Measurements from ENCODE around the gene PTGR3. TPM values are rescaled to one million over a fixed set of nuclear protein-coding genes. Genes with fewer than 3 reads are reported as not detected.

Gene PTGR3
- total and polyA plus RNA-seq, 8 donors: 9.9 to 45.5 (median 15.7) TPM

- DNase-seq: peak in 1 of 2 donors; percentile 79
- intact Hi-C loops (cut with DNase I; ENCODE audit: low total_unique reads): no loop called here
- TF ChIP-seq POLR2AphosphoS5 (IDR thresholded peaks at IDR 0.05) (no peak), CTCF (IDR thresholded peaks at IDR 0.05) (no peak), EP300 (IDR thresholded peaks at IDR 0.05) (no peak), POLR2A (IDR thresholded peaks at IDR 0.05) (no peak)
- Histone ChIP-seq H3K9me3 (no peaks in the 10 kb centered on the region), H3K27ac (peak overlapping the region in 4 of 5 donors; percentile 58 to 98 (median 96)), H3K36me3 (peaks cover 0 to 25% (median 20%) of the 10 kb centered on the region in 4 donors), H3K27me3 (peaks cover 0 to 7% (median 0%) of the 10 kb centered on the region in 3 donors), H3K4me3 (peak overlapping the region; percentile 49 to 97 (median 66)), H3K4me1 (peaks cover 40 to 89% (median 67%) of the 10 kb centered on the region in 4 donors)
- 48 to 72% (median 60%) methylated on average over 24 of the region's 24 CpGs for WGBS, 5 donors
Measured at GRCh38 chr18:75203416-75204268, 5.3 kb downstream of the PTGR3 start.

- peak overlapping the region in 2 of 4 donors; percentile 80 to 97 for H3K4me3 ChIP-seq
- peak overlapping the region in 4 of 5 donors; percentile 58 to 98 (median 96) for H3K27ac ChIP-seq
- TF ChIP-seq EP300 (IDR thresholded peaks at IDR 0.05) (no peak), POLR2A (IDR thresholded peaks at IDR 0.05) (no peak), POLR2AphosphoS5 (IDR thresholded peaks at IDR 0.05) (no peak), CTCF (IDR thresholded peaks at IDR 0.05) (no peak)
- H3K36me3 ChIP-seq: peaks cover 0 to 25% (median 20%) of the 10 kb centered on the region in 4 donors
- peaks cover 39 to 96% (median 68%) of the 10 kb centered on the region in 4 donors for H3K4me1 ChIP-seq
- 79 to 93% (median 91%) methylated on average over 6 of the region's 6 CpGs for WGBS, 5 donors
- DNase-seq: no peak
- no peaks in the 10 kb centered on the region for H3K9me3 ChIP-seq
- intact Hi-C loops (cut with DNase I; ENCODE audit: low total_unique reads): no loop called here
- peaks cover 0 to 7% (median 0%) of the 10 kb centered on the region in 3 donors for H3K27me3 ChIP-seq
Measured at GRCh38 chr18:75202696-75203365, 6.1 kb downstream of the PTGR3 start.

GRCh38 chr18:75201282-75202270, 7.4 kb downstream of the PTGR3 start:
- no peaks in the 10 kb centered on the region for H3K9me3 ChIP-seq
- H3K4me1 ChIP-seq: peaks cover 26 to 89% (median 58%) of the 10 kb centered on the region in 4 donors
- intact Hi-C loops (cut with DNase I; ENCODE audit: low total_unique reads): no loop called here
- TF ChIP-seq CTCF (IDR thresholded peaks at IDR 0.05) (no peak), POLR2AphosphoS5 (IDR thresholded peaks at IDR 0.05) (no peak), POLR2A (IDR thresholded peaks at IDR 0.05) (no peak)
- peaks cover 0 to 25% (median 20%) of the 10 kb centered on the region in 4 donors for H3K36me3 ChIP-seq
- no peak overlapping the region for H3K4me3 ChIP-seq
- 42 to 65% (median 50%) methylated on average over 18 of the region's 18 CpGs for WGBS, 5 donors
- H3K27ac ChIP-seq: peak overlapping the region; percentile 35 to 98 (median 45)
- peak in 1 of 2 donors; percentile 68 for DNase-seq
- H3K27me3 ChIP-seq: peaks cover 0 to 7% (median 0%) of the 10 kb centered on the region in 3 donors
